ENCODE results near the gene SUSD4. TPM values are rescaled to one million over a fixed set of nuclear protein-coding genes. Genes with fewer than 3 reads are reported as not detected.

SUSD4 gene
- total RNA-seq, 1 experiment from 2014 or later = 3.2 TPM

DNA sequence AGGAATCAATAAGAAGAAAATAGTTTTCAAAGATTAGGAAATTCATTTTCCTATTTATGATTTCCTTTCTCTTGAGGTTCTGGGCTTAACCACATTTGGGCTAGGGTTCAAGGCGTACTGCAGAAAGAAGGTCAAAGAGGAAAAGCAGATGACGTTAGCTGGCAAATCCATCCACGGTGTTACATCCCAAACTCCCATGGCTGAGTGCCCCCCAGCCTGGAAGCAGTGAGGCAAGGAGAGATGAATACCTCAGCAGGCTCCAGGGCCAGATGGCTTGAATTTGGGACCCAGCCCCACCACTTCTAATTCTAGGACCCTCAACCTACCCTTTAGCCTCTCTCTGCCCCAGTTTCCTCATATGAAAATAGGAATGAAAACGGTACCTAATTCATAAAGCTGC lies 17.7 kb downstream of the SUSD4 start:
- POLR2A ChIA-PET (ENCODE audit: unreplicated experiment) = no interaction called here
- Histone ChIP-seq H3K36me3 (ENCODE audit: low read depth) (no peaks in the 10 kb centered on the region), H3K4me2 (no peak overlapping the region), H3K4me3 (no peak overlapping the region), H3K27ac (no peak overlapping the region), H3K27me3 (ENCODE audit: insufficient read depth, low read depth) (no peaks in the 10 kb centered on the region), H3K4me1 (replicated peaks; ENCODE audit: insufficient read depth) (no peaks in the 10 kb centered on the region), H4K20me1 (ENCODE audit: insufficient read depth) (no peaks in the 10 kb centered on the region), H3F3A (ENCODE audit: insufficient read depth, low read depth) (no peaks in the 10 kb centered on the region), H3K9me2 (ENCODE audit: insufficient read depth) (no peaks in the 10 kb centered on the region), H3K9me3 (ENCODE audit: insufficient read depth, low read depth) (no peaks in the 10 kb centered on the region), H3K79me2 (ENCODE audit: low read depth) (no peaks in the 10 kb centered on the region), H2AFZ (no peak overlapping the region)
- no TSS peak for BruUV-seq (replicated peaks)
- intact Hi-C loops (cut with micrococcal nuclease; ENCODE audit: unreplicated experiment) = no loop called here
- no peak for DNase-seq
- TF ChIP-seq, protein P1, sequence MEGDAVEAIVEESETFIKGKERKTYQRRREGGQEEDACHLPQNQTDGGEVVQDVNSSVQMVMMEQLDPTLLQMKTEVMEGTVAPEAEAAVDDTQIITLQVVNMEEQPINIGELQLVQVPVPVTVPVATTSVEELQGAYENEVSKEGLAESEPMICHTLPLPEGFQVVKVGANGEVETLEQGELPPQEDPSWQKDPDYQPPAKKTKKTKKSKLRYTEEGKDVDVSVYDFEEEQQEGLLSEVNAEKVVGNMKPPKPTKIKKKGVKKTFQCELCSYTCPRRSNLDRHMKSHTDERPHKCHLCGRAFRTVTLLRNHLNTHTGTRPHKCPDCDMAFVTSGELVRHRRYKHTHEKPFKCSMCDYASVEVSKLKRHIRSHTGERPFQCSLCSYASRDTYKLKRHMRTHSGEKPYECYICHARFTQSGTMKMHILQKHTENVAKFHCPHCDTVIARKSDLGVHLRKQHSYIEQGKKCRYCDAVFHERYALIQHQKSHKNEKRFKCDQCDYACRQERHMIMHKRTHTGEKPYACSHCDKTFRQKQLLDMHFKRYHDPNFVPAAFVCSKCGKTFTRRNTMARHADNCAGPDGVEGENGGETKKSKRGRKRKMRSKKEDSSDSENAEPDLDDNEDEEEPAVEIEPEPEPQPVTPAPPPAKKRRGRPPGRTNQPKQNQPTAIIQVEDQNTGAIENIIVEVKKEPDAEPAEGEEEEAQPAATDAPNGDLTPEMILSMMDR (conservative IDR thresholded peaks at IDR 0.05) = no peak
- CTCF ChIA-PET = no interaction called here

DNA sequence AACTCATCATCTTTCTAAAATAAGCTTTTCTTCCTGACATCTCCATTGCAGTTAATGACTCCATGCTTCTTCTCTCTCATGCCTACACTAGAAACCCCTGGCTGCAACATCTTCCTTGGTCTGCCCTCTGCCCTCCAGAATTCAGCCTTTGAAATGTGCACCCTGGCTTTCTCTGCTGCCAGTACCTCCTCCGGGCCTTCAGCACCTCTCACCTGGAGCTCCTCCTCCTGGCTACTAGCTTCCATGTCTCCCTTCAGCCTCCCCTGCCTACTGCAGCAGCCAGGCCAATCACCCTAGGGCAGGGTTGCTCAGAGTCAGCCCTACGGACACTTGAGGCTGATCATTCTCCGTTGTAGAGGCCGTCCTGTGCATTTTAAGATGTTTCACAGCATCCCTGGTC lies 18.3 kb downstream of the SUSD4 start:
- BruUV-seq (replicated peaks) = no TSS peak
- no peak for DNase-seq
- H3K4me3 ChIP-seq = no peak overlapping the region
- no peak overlapping the region for H3K27ac ChIP-seq
- no peaks in the 10 kb centered on the region for H3F3A ChIP-seq (ENCODE audit: insufficient read depth, low read depth)
- no peaks in the 10 kb centered on the region for H3K79me2 ChIP-seq (ENCODE audit: low read depth)
- no peaks in the 10 kb centered on the region for H3K36me3 ChIP-seq (ENCODE audit: low read depth)
- H4K20me1 ChIP-seq (ENCODE audit: insufficient read depth) = no peaks in the 10 kb centered on the region
- H3K27me3 ChIP-seq (ENCODE audit: insufficient read depth, low read depth) = no peaks in the 10 kb centered on the region
- H3K9me2 ChIP-seq (ENCODE audit: insufficient read depth) = no peaks in the 10 kb centered on the region
- no peaks in the 10 kb centered on the region for H3K4me1 ChIP-seq (replicated peaks; ENCODE audit: insufficient read depth)
- ChIA-PET POLR2A (ENCODE audit: unreplicated experiment) (no interaction called here), CTCF (no interaction called here)
- TF ChIP-seq EZH2 (IDR thresholded peaks at IDR 0.05; ENCODE audit: low read depth) = no peak
- TF ChIP-seq, protein P1 (conservative IDR thresholded peaks at IDR 0.05) = no peak
- H3K9me3 ChIP-seq (ENCODE audit: insufficient read depth, low read depth) = no peaks in the 10 kb centered on the region
- intact Hi-C loops (cut with micrococcal nuclease; ENCODE audit: unreplicated experiment) = no loop called here
- no peak overlapping the region for H2AFZ ChIP-seq
- no peak overlapping the region for H3K4me2 ChIP-seq

DNA sequence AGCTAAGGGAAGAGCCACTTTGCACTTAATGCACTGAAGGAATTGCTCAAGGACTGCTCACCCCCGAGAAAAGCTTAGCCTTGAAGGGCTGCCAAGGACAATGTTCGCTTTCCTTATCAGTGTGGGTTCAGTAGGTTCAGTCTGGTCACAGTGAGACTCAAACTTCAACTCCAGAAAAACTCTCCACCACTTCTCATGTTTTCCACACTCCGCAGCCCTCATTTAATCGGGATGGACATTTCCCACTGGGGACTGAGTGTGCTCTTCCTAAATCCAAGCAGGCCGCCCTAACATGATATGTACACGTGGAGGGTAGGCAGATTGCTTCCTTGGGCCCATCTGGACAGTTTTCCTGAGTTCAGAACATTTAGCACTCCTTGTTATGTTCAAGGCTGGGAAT lies 19.5 kb downstream of the SUSD4 start:
- H3K36me3 ChIP-seq (ENCODE audit: low read depth) = no peaks in the 10 kb centered on the region
- H3K79me2 ChIP-seq (ENCODE audit: low read depth) = no peaks in the 10 kb centered on the region
- no peaks in the 10 kb centered on the region for H3K27me3 ChIP-seq (ENCODE audit: insufficient read depth, low read depth)
- H3K27ac ChIP-seq = no peak overlapping the region
- BruUV-seq (replicated peaks) = no TSS peak
- no peak for TF ChIP-seq EZH2 (IDR thresholded peaks at IDR 0.05; ENCODE audit: low read depth)
- TF ChIP-seq, protein P1 (conservative IDR thresholded peaks at IDR 0.05) = no peak
- H3K9me2 ChIP-seq (ENCODE audit: insufficient read depth) = no peaks in the 10 kb centered on the region
- H2AFZ ChIP-seq = no peak overlapping the region
- H3K4me1 ChIP-seq (replicated peaks; ENCODE audit: insufficient read depth) = no peaks in the 10 kb centered on the region
- intact Hi-C loops (cut with micrococcal nuclease; ENCODE audit: unreplicated experiment) = no loop called here
- H3K9me3 ChIP-seq (ENCODE audit: insufficient read depth, low read depth) = no peaks in the 10 kb centered on the region
- no peak overlapping the region for H3K4me3 ChIP-seq
- no peaks in the 10 kb centered on the region for H4K20me1 ChIP-seq (ENCODE audit: insufficient read depth)
- ChIA-PET CTCF (no interaction called here), POLR2A (ENCODE audit: unreplicated experiment) (no interaction called here)
- H3F3A ChIP-seq (ENCODE audit: insufficient read depth, low read depth) = no peaks in the 10 kb centered on the region
- DNase-seq = no peak
- no peak overlapping the region for H3K4me2 ChIP-seq

Data from PC-9 (cell line).